GM10266 (cell line): Measurements from ENCODE around the gene UNC5B.

Source experiments
- DNase-seq: peaks from one replicate; pipeline ENCODE4 v3.0.0; 2012; ENCODE audit errors: extremely low spot score
- TF ChIP-seq, protein P1 (sequence below): IDR thresholded peaks from 2 replicates; pipeline ENCODE4 v1.5.1; 2012; ENCODE audit warnings: mild to moderate bottlenecking, low read depth; ENCODE audit not compliant: control insufficient read depth, insufficient read depth; ENCODE audit errors: missing control alignments

UNC5B gene

DNA sequence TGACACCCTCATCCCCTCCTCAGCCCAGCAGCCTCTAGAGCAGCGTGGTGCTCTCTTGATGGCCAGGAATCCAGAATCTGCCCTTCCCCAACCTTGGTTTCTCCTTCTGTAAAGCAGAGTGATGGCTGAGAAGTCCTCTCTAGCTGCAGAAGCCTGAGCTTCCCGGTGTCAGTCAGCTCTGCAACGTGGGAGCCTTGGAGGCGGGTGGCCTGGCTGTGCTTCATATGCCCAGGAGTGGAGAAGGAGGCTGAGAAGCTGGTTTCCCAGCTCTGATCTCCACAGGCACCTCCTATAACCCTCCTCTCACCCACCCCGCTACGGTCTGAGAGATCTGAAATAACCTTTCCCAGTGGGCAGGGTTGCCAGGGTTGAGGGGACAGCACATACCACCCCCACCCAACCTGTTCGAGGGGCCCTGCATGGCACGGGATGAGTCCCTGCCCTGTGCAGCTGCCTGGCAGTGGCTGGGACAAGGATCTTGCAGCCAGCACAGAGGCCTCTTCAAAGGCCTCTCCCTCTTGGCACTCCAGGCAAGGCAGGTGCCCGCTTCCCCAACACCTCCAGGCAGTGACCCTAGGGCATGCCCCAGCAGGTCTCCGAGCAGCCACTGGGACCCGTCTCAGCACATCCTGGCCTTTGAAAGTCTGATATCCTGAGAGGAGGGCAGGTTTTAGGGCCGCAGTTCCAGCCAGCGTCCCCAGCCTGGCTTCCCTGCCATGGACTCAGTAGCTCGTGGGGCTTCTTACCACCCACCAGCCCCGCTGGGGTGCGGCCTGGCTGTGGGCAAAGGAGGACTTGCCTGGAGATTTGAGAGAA lies 88.4 kb downstream of the UNC5B start:
- DNase-seq, result no peak
- TF ChIP-seq, protein P1, sequence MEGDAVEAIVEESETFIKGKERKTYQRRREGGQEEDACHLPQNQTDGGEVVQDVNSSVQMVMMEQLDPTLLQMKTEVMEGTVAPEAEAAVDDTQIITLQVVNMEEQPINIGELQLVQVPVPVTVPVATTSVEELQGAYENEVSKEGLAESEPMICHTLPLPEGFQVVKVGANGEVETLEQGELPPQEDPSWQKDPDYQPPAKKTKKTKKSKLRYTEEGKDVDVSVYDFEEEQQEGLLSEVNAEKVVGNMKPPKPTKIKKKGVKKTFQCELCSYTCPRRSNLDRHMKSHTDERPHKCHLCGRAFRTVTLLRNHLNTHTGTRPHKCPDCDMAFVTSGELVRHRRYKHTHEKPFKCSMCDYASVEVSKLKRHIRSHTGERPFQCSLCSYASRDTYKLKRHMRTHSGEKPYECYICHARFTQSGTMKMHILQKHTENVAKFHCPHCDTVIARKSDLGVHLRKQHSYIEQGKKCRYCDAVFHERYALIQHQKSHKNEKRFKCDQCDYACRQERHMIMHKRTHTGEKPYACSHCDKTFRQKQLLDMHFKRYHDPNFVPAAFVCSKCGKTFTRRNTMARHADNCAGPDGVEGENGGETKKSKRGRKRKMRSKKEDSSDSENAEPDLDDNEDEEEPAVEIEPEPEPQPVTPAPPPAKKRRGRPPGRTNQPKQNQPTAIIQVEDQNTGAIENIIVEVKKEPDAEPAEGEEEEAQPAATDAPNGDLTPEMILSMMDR, result no peak

DNA sequence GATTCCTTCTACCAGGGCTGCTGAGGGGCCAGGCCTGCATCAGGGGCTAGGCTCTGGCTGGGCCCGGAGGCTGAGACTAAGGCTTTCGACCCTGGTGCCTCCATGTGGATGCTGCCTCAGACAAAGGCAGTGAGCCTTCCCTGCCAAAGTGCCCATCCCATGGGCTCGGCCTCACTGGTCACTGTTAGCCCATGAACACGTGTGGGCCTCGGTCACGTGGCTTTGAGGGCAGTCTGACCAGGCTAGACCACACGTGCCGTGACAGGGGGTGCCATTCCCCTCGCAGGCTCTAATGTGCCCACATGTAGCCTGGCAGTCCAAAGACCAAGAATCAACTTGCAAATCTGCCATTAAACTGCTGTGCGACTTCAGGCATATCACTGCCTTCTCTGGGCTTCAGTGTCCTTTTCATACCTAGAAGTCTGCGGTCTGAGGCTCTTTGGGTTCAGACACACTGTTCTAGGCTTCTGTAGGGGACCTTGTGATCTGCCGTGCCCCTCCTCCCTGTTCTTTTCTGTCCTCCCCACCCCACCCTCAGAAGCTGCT lies 89.1 kb downstream of the UNC5B start:
- TF ChIP-seq, protein P1, result no peak
- no peak for DNase-seq

DNA sequence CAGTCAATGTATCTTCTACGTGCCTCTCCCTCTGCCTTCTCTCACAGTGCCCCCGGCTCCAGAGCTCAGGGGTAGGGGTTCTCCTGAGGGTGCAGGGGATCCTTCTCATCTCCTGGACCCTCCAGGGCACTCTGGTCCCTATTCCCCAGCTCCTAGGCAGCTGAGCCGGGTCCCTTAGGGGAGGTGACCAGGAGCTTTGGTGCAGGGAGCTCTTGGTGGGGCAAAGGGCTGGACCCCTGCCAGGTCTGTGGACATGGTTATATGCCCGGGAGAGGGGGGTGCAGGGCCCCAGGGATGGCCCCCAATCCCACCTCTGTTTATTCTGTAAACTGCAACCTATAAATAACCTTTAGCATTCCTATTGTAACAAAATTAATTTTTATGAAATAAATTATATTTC lies 90.1 kb downstream of the UNC5B start:
- DNase-seq, result no peak
- TF ChIP-seq, protein P1, result no peak

DNA sequence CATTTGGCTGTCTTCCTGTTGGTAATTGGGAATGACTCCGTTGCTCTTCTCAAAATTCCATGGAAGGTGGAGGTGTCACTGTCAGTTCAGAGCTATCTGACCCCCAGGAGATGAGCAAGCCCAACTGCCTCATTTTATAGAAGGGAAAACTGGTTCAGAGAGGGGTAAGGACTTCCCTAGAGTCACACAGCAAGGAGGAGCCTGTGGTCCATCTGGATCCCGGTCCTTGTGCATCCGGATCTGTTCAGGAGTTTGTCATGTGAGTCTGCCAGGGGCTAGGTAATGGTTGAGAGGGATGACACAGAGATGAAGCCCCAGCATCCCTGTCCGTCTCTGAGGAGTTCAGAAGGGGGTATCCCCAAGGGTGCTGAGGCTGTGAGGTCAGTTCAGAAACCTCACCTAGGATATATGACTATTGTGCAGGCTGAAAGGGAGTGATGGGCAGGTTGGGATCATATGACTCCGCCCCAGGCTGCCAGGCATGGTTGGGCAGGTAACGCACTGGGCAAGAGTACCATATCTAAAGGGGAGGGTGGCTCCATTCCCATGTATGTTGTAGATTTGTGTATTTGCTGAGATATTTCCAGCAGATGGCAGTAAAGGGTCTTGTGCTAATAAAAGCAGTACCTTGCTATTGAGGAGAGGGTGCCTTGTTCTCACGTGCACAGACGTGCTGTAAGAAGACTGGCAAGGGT lies 90.7 kb downstream of the UNC5B start:
- TF ChIP-seq, protein P1, result peak; percentile 57
- peak; percentile 50 for DNase-seq

DNA sequence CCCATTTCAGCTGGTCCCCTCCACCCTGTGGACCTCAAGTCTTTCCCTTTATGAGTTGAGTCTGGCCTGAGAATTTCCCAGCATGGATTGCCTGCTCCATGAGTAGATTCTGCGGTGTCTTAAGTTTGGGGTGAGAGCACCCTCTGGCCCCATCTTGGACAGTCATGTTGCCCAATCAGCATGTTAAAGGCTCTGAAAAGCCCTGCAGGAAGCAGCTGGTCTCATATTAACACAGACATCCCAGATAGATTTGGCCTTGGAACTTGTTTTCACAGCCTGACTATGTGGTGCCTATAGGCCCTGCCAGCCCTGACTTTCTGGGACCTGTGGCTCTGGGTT lies 91.2 kb downstream of the UNC5B start:
- TF ChIP-seq, protein P1, result no peak
- DNase-seq, result no peak

DNA sequence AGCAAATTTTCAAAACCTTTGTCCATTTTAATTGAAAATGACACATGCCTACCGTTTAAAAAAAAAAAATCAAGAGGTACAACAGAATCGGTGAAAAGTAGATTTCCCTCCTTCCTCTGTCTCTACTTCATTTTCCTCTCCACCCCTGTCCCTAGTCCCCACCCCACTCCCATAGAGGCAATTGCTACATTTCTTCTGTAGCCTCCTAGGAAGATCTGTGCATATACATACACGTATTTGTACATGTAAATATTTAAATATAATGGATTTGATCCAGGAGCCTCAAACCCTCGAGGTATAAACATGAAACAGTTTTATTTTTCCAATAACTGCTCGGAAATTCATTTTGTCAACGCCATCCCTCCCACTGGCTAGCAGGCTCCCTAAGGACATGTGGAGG lies 92.5 kb downstream of the UNC5B start:
- TF ChIP-seq, protein P1, result no peak
- DNase-seq, result no peak

GRCh38 chr10:71306979-71307378 lies 94.6 kb downstream of the UNC5B start:
- DNase-seq, result no peak
- TF ChIP-seq, protein P1, result no peak
